ENCODE results near the gene OSBPL3. TPM values are rescaled to one million over a fixed set of nuclear protein-coding genes. Genes with fewer than 3 reads are reported as not detected.

The OSBPL3 gene
- polyA plus RNA-seq, 1 of the 3 experiments (the other 2 are of a cell fraction) = 23.2 TPM

DNA sequence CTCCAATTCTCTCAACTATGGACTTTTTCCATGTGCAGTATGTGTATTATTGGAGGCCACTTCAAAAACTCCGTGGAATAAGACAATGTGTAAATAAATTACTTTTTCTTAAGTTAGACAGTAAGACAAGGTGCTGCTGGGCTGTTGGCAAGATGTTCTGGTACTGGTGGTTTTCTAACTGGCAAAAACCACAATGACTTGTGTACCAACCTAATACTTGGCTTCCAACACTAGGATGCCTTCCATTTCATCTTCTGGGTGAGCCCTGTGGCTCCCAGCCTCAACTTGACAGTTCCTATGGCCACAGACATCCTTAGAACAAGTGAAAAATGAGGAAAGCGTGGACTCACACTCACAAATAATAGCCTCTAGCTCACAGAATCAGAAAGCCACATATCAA is 77.0 kb downstream of the OSBPL3 start:
- Histone ChIP-seq H3K4me1 (ENCODE audit: control insufficient read depth in 1 of 2, insufficient read depth in 2 of 2, low read depth in 1 of 2, low read length in 1 of 2) (peaks cover 11 to 22% of the 10 kb centered on the region in 2 experiments), H3K4me3 (ENCODE audit: low read depth in 2 of 2, low read length in 1 of 2) (no peak overlapping the region)

More for the DNA sequence above, 77.0 kb downstream of the OSBPL3 start:
- no peak overlapping the region for H3K4me2 ChIP-seq
- ChIA-PET CTCF (no interaction called here), POLR2A (no interaction called here)
- H3K9ac ChIP-seq = no peak overlapping the region
- H3K9me3 ChIP-seq = no peaks in the 10 kb centered on the region
- H3K27ac ChIP-seq (ENCODE audit: low read depth in 2 of 2, low read length in 1 of 2) = no peak overlapping the region
- no peak for DNase-seq
- H3K36me3 ChIP-seq (replicated peaks in 1 of 2; ENCODE audit: control insufficient read depth in 1 of 2, insufficient read depth in 2 of 2, low read length in 1 of 2) = no peaks in the 10 kb centered on the region
- H3F3A ChIP-seq (replicated peaks; ENCODE audit: insufficient read depth) = peaks cover 42% of the 10 kb centered on the region
- H2AFZ ChIP-seq (ENCODE audit: low read depth) = no peak overlapping the region
- no peak for TF ChIP-seq MAX (IDR thresholded peaks at IDR 0.05; ENCODE audit: low read depth)
- TF ChIP-seq, protein P1, sequence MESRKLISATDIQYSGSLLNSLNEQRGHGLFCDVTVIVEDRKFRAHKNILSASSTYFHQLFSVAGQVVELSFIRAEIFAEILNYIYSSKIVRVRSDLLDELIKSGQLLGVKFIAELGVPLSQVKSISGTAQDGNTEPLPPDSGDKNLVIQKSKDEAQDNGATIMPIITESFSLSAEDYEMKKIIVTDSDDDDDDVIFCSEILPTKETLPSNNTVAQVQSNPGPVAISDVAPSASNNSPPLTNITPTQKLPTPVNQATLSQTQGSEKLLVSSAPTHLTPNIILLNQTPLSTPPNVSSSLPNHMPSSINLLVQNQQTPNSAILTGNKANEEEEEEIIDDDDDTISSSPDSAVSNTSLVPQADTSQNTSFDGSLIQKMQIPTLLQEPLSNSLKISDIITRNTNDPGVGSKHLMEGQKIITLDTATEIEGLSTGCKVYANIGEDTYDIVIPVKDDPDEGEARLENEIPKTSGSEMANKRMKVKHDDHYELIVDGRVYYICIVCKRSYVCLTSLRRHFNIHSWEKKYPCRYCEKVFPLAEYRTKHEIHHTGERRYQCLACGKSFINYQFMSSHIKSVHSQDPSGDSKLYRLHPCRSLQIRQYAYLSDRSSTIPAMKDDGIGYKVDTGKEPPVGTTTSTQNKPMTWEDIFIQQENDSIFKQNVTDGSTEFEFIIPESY (IDR thresholded peaks at IDR 0.05; ENCODE audit: borderline replicate concordance, low read depth) = no peak
- TF ChIP-seq YY1 (IDR thresholded peaks at IDR 0.05; ENCODE audit: low read depth) = no peak
- TF ChIP-seq POLR2AphosphoS5 (IDR thresholded peaks at IDR 0.05; ENCODE audit: low read depth, low read length) = no peak
- no peak for TF ChIP-seq TEAD4 (IDR thresholded peaks at IDR 0.05; ENCODE audit: borderline replicate concordance, insufficient read depth)
- TF ChIP-seq, protein P2, sequence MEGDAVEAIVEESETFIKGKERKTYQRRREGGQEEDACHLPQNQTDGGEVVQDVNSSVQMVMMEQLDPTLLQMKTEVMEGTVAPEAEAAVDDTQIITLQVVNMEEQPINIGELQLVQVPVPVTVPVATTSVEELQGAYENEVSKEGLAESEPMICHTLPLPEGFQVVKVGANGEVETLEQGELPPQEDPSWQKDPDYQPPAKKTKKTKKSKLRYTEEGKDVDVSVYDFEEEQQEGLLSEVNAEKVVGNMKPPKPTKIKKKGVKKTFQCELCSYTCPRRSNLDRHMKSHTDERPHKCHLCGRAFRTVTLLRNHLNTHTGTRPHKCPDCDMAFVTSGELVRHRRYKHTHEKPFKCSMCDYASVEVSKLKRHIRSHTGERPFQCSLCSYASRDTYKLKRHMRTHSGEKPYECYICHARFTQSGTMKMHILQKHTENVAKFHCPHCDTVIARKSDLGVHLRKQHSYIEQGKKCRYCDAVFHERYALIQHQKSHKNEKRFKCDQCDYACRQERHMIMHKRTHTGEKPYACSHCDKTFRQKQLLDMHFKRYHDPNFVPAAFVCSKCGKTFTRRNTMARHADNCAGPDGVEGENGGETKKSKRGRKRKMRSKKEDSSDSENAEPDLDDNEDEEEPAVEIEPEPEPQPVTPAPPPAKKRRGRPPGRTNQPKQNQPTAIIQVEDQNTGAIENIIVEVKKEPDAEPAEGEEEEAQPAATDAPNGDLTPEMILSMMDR (IDR thresholded peaks at IDR 0.05) = no peak
- TF ChIP-seq, protein P3, sequence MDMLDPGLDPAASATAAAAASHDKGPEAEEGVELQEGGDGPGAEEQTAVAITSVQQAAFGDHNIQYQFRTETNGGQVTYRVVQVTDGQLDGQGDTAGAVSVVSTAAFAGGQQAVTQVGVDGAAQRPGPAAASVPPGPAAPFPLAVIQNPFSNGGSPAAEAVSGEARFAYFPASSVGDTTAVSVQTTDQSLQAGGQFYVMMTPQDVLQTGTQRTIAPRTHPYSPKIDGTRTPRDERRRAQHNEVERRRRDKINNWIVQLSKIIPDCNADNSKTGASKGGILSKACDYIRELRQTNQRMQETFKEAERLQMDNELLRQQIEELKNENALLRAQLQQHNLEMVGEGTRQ (IDR thresholded peaks at IDR 0.05; ENCODE audit: borderline replicate concordance, low read depth, low read length) = no peak
- no peak for TF ChIP-seq SMC3 (IDR thresholded peaks at IDR 0.05; ENCODE audit: low read depth, low read length)
- no peak for TF ChIP-seq TCF12 (IDR thresholded peaks at IDR 0.05)
- TF ChIP-seq RXRA (IDR thresholded peaks at IDR 0.05; ENCODE audit: borderline replicate concordance, low read depth) = no peak
- no peak for TF ChIP-seq FOXJ3 (CRISPR knock-in tag; IDR thresholded peaks at IDR 0.05)
- TF ChIP-seq ELF1 (IDR thresholded peaks at IDR 0.05) = no peak
- no peak for TF ChIP-seq MEF2A (IDR thresholded peaks at IDR 0.05; ENCODE audit: borderline replicate concordance, low read depth)
- TF ChIP-seq GABPA (IDR thresholded peaks at IDR 0.05; ENCODE audit: low read depth) = no peak
- no peak for TF ChIP-seq SIN3A (IDR thresholded peaks at IDR 0.05; ENCODE audit: borderline replicate concordance, low read depth, low read length)
- TF ChIP-seq TAF1 (IDR thresholded peaks at IDR 0.05; ENCODE audit: borderline replicate concordance, low read depth, low read length) = no peak
- TF ChIP-seq, protein P4, sequence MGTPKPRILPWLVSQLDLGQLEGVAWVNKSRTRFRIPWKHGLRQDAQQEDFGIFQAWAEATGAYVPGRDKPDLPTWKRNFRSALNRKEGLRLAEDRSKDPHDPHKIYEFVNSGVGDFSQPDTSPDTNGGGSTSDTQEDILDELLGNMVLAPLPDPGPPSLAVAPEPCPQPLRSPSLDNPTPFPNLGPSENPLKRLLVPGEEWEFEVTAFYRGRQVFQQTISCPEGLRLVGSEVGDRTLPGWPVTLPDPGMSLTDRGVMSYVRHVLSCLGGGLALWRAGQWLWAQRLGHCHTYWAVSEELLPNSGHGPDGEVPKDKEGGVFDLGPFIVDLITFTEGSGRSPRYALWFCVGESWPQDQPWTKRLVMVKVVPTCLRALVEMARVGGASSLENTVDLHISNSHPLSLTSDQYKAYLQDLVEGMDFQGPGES (IDR thresholded peaks at IDR 0.05; ENCODE audit: low read depth, low read length) = no peak
- no peak for TF ChIP-seq CHD2 (IDR thresholded peaks at IDR 0.05; ENCODE audit: low read length, partially characterized antibody)
- no peak for TF ChIP-seq JUND (IDR thresholded peaks at IDR 0.05)
- peaks cover 75% of the 10 kb centered on the region for H3K79me2 ChIP-seq (ENCODE audit: insufficient read depth)
- H4K20me1 ChIP-seq (ENCODE audit: insufficient read depth) = no peaks in the 10 kb centered on the region
- no peaks in the 10 kb centered on the region for H3K27me3 ChIP-seq (ENCODE audit: insufficient read depth)
- H3K9me2 ChIP-seq = no peaks in the 10 kb centered on the region
- 85% methylated on average over 2 of the region's 2 CpGs for WGBS (ENCODE audit: low lambda C conversion rate)

All from SK-N-SH (cell line).